Omental fat pad (tissue), 4 donors: ENCODE data around the gene CCP110. TPM values are rescaled to one million over a fixed set of nuclear protein-coding genes. Genes with fewer than 3 reads are reported as not detected.

Source experiments
- ATAC-seq: fragments of 150-250 bp; one replicate; pipeline ENCODE4 v1.9.1; 2016; ENCODE audit warnings: mild to moderate bottlenecking, moderate library complexity; ENCODE audit not compliant: low FRiP score
- DNase-seq: peaks from one replicate; pipeline ENCODE4 v3.0.0-alpha.2; 2019; ENCODE audit warnings: low spot score
- total RNA-seq, 4 donors: library from RNA; depleted of rRNA; stranded (reverse); fragments of >200 nt; gene quantifications; one replicate each; pipeline ENCODE4 v1.1.0, GENCODE V29; 2016
- TF ChIP-seq, protein P1 (sequence below), 3 donors: fragments of 450-650 bp; IDR thresholded peaks; one replicate each; pipeline ENCODE4 v1.5.1; 2016 to 2017; ENCODE audit warnings: antibody characterized with exemption in 3 of 3, mild to moderate bottlenecking in 3 of 3, moderate library complexity in 2 of 3

CCP110 gene
- total RNA-seq, 4 donors from 2014 or later, result 8.9 to 18.8 (median 14.3) TPM

DNA sequence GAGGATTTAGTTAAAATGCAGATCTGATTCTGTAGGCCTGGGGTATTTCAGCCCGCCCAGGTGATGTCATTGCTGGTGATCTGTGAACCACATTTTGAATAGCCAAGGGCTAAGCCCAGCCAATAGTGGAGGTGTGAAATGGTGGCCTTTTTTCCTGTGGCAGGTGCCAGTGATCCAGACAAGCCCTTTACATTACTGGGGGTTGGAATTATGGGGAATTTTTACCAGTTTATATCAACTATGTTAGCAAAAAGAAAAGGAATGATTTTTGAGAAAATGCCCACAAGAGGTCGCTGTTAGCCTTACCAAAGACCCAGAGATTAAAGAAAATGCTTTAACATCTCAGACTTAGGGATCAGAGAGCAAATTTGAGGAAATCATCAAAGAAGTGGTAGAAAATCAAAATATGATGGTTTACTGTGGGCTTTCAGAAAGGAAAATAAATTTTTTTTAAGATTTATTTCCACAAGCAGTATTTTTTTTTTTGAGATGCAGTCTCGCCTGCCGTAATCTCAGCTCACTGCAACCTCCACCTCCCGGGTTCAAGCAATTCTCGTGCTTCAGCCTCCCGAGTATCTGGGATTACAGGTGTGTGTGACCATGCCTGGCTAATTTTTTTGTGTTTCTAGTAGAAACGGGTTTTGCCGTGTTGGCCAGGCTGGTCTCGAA lies 35.6 kb downstream of the CCP110 start:
- TF ChIP-seq, protein P1, sequence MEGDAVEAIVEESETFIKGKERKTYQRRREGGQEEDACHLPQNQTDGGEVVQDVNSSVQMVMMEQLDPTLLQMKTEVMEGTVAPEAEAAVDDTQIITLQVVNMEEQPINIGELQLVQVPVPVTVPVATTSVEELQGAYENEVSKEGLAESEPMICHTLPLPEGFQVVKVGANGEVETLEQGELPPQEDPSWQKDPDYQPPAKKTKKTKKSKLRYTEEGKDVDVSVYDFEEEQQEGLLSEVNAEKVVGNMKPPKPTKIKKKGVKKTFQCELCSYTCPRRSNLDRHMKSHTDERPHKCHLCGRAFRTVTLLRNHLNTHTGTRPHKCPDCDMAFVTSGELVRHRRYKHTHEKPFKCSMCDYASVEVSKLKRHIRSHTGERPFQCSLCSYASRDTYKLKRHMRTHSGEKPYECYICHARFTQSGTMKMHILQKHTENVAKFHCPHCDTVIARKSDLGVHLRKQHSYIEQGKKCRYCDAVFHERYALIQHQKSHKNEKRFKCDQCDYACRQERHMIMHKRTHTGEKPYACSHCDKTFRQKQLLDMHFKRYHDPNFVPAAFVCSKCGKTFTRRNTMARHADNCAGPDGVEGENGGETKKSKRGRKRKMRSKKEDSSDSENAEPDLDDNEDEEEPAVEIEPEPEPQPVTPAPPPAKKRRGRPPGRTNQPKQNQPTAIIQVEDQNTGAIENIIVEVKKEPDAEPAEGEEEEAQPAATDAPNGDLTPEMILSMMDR (IDR thresholded peaks at IDR 0.05), result no peak
- DNase-seq (no peak), ATAC-seq (no peak)

DNA sequence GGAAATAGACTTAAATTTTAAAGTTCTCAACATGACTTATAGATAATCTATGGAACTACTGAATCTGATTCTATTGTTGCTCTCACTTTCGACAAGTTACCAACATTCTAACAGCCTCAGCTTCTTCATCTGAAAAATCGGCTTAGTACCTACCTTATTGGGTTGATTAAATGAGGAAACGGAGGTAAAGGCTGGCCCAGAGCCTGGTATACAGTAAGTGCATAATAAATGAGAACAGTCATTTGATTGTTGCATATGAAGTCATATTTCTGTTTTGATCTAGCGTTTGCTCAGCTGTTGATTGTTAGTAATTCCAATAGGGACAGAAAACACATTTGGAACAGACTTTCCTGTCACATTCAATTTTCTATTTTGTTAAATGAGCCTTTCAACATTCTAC lies 36.3 kb downstream of the CCP110 start:
- ATAC-seq (no peak), DNase-seq (no peak)
- TF ChIP-seq, protein P1 (IDR thresholded peaks at IDR 0.05), result no peak

GRCh38 chr16:19563377-19563776 lies 39.6 kb downstream of the CCP110 start:
- no peak for DNase-seq
- TF ChIP-seq, protein P1 (IDR thresholded peaks at IDR 0.05), result no peak
- no peak for ATAC-seq

DNA sequence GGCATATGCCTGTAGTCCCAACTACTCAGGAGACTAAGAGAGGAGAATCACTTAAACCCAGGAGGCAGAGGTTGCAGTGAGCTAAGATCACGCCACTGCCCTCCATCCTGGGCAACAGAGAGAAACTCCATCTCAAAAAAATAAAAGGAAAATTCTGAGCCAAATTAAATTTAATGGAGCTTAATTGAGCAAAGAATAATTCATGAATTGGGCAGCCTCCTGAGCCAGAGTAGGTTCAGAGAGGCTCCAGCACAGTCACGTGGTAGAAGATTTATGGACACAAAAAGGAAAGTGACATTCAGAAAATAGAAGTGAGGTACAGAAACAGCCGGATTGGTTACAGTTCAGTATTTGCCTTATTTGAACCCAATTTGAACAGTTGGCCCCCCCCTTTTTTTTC lies 42.6 kb downstream of the CCP110 start:
- DNase-seq (no peak), ATAC-seq (no peak)
- TF ChIP-seq, protein P1 (IDR thresholded peaks at IDR 0.05), result no peak

DNA sequence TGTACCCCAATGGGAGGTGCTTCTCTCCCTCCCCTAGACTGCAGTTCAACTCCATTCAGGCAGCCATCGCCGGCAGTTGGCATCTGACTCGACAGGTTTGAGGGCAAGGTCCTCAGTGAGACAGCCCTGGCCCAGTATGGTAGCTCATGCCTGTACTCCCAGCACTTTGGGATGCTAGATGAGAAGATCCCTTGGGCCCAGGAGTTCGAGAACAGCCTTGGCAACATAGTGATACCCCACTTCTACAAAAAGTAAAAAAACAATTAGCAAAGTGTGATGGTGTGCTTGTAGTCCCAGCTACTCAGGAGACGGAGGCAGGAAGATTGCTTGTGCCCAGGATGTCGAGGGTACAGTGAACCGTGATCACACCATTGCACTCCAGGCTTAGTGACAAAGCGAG lies 43.8 kb downstream of the CCP110 start:
- ATAC-seq (no peak), DNase-seq (no peak)
- TF ChIP-seq, protein P1 (IDR thresholded peaks at IDR 0.05), result no peak

DNA sequence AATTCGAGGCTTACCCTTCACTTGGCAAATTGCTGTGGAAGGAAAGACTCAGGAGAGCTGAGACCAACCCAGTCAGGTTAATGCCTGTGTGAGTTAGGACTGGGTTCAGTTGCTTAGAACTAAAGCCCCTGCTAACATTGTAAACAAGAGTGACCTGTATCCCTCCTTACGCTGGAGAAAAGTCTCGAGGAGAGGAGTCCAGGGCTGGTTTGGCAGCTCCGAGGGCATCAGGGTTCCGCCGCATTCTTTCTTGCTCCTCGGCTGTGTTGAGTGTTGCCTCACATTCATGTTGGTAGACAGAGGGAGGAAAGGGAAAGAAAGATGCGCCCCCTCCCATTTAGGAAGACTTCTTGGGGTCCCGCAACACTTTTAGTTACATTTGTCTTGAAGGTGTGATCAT lies 50.3 kb downstream of the CCP110 start:
- no peak for DNase-seq
- no peak for ATAC-seq
- TF ChIP-seq, protein P1 (IDR thresholded peaks at IDR 0.05), result no peak

DNA sequence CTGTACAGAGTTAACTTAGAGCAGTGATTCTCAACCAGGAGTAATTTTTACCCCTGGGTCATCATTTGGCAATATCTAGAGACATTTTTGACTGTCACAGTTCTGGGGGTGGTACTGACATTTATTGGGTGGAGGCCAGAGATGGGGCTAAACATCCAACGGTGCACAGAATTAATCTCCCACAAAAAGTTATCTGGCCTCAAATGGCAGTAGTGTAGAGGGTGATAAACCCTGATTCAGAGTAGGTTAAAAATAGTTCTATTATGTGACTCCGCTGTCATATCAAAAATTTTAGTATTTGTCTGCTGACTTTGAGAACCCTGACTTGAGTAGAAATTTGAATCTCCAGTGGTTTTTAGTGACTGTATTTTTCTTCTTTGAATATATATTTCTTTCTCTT lies 50.9 kb downstream of the CCP110 start:
- ATAC-seq (no peak), DNase-seq (no peak)

More for the DNA sequence above, 50.9 kb downstream of the CCP110 start:
- TF ChIP-seq, protein P1 (IDR thresholded peaks at IDR 0.05), result no peak
